ENCODE measurements around the gene POLR2H. TPM values are rescaled to one million over a fixed set of nuclear protein-coding genes. Genes with fewer than 3 reads are reported as not detected.
"Not testable (repeated sequence)": the region's sequence is repeated elsewhere in the genome, so short reads cannot be mapped to it uniquely, and the experiment has no call there.

Gene POLR2H
- total RNA-seq, 2 donors from 2014 or later: 156 to 183 TPM

- no peak for ATAC-seq (replicated peaks)
- no peaks in the 10 kb centered on the region for H3K9me3 Mint-ChIP-seq
- peaks cover 100% of the 10 kb centered on the region for H3K36me3 Mint-ChIP-seq (ENCODE audit: low read depth)
- H3K27me3 Mint-ChIP-seq: no peaks in the 10 kb centered on the region
- no peak overlapping the region for H3K4me3 Mint-ChIP-seq
- H3K4me1 Mint-ChIP-seq: peaks cover 37% of the 10 kb centered on the region
- H3K27ac Mint-ChIP-seq: peak overlapping the region; percentile 20
Observed at GRCh38 chr3:184328516-184328915, 33.0 kb upstream of the POLR2H start.

- Mint-ChIP-seq H3K4me3 (no peak overlapping the region), H3K4me1 (peaks cover 41% of the 10 kb centered on the region), H3K9me3 (no peaks in the 10 kb centered on the region), H3K36me3 (ENCODE audit: low read depth) (peaks cover 81% of the 10 kb centered on the region), H3K27ac (peak overlapping the region; percentile 69), H3K27me3 (no peaks in the 10 kb centered on the region)
- no peak for ATAC-seq (replicated peaks)
Observed at GRCh38 chr3:184332370-184333090, 29.0 kb upstream of the POLR2H start.

- Mint-ChIP-seq H3K27me3 (no peaks in the 10 kb centered on the region), H3K4me3 (no peak overlapping the region), H3K36me3 (ENCODE audit: low read depth) (peaks cover 75% of the 10 kb centered on the region), H3K27ac (peak overlapping the region; percentile 69), H3K9me3 (no peaks in the 10 kb centered on the region), H3K4me1 (peaks cover 48% of the 10 kb centered on the region)
- ATAC-seq (replicated peaks): no peak
Observed at GRCh38 chr3:184333190-184333589, 28.3 kb upstream of the POLR2H start.

GRCh38 chr3:184333700-184334099 lies 27.8 kb upstream of the POLR2H start:
- H3K9me3 Mint-ChIP-seq: no peaks in the 10 kb centered on the region
- H3K4me1 Mint-ChIP-seq: peaks cover 45% of the 10 kb centered on the region
- no peaks in the 10 kb centered on the region for H3K27me3 Mint-ChIP-seq
- peak overlapping the region; percentile 81 for H3K4me3 Mint-ChIP-seq
- ATAC-seq (replicated peaks): no peak
- H3K36me3 Mint-ChIP-seq (ENCODE audit: low read depth): peaks cover 69% of the 10 kb centered on the region
- H3K27ac Mint-ChIP-seq: peak overlapping the region; percentile 69

- peaks cover 60% of the 10 kb centered on the region for H3K36me3 Mint-ChIP-seq (ENCODE audit: low read depth)
- peak overlapping the region; percentile 69 for H3K27ac Mint-ChIP-seq
- no peaks in the 10 kb centered on the region for H3K9me3 Mint-ChIP-seq
- no peaks in the 10 kb centered on the region for H3K27me3 Mint-ChIP-seq
- peaks cover 42% of the 10 kb centered on the region for H3K4me1 Mint-ChIP-seq
- peak; percentile 82 for ATAC-seq (replicated peaks)
- peak overlapping the region; percentile 81 for H3K4me3 Mint-ChIP-seq
Observed at GRCh38 chr3:184334470-184335158, 26.9 kb upstream of the POLR2H start.

- H3K27ac Mint-ChIP-seq: peak overlapping the region; percentile 79
- H3K36me3 Mint-ChIP-seq (ENCODE audit: low read depth): peaks cover 54% of the 10 kb centered on the region
- H3K4me3 Mint-ChIP-seq: peak overlapping the region; percentile 81
- peak; percentile 37 for ATAC-seq (replicated peaks)
- no peaks in the 10 kb centered on the region for H3K9me3 Mint-ChIP-seq
- H3K27me3 Mint-ChIP-seq: no peaks in the 10 kb centered on the region
- H3K4me1 Mint-ChIP-seq: peaks cover 42% of the 10 kb centered on the region
Observed at GRCh38 chr3:184335291-184335660, 26.2 kb upstream of the POLR2H start.

GRCh38 chr3:184335661-184336546 lies 25.6 kb upstream of the POLR2H start:
- Mint-ChIP-seq H3K27ac (peak overlapping the region; percentile 79), H3K4me3 (peak overlapping the region; percentile 81), H3K36me3 (ENCODE audit: low read depth) (peaks cover 47% of the 10 kb centered on the region), H3K27me3 (no peaks in the 10 kb centered on the region), H3K9me3 (no peaks in the 10 kb centered on the region), H3K4me1 (peaks cover 46% of the 10 kb centered on the region)
- ATAC-seq (replicated peaks): peak; percentile 65

GRCh38 chr3:184336547-184337398 lies 24.7 kb upstream of the POLR2H start:
- no peak for ATAC-seq (replicated peaks)
- Mint-ChIP-seq H3K36me3 (ENCODE audit: low read depth) (peaks cover 39% of the 10 kb centered on the region), H3K27me3 (no peaks in the 10 kb centered on the region), H3K4me1 (peaks cover 49% of the 10 kb centered on the region), H3K27ac (peak overlapping the region; percentile 72), H3K4me3 (peak overlapping the region; percentile 81), H3K9me3 (no peaks in the 10 kb centered on the region)

- Mint-ChIP-seq H3K4me3 (peak within 1 kb of the TSS; percentile 81), H3K9me3 (no peaks in the 10 kb centered on the region), H3K27ac (peak within 1 kb of the TSS; percentile 72), H3K27me3 (no peaks in the 10 kb centered on the region), H3K36me3 (ENCODE audit: low read depth) (peaks cover 33% of the 10 kb centered on the region), H3K4me1 (peaks cover 46% of the 10 kb centered on the region)
- ATAC-seq (replicated peaks): no peak
Observed at GRCh38 chr3:184337399-184337714, 24.2 kb upstream of the POLR2H start, which contains the start of gene FAM131A. FAM131A (plus strand) TSS chr3:184337600; CDS start chr3:184337631, 31 bp downstream.

- peaks cover 39% of the 10 kb centered on the region for H3K4me1 Mint-ChIP-seq
- H3K9me3 Mint-ChIP-seq: no peaks in the 10 kb centered on the region
- H3K27me3 Mint-ChIP-seq: no peaks in the 10 kb centered on the region
- H3K27ac Mint-ChIP-seq: peak overlapping the region; percentile 72
- H3K4me3 Mint-ChIP-seq: peak overlapping the region; percentile 81
- H3K36me3 Mint-ChIP-seq (ENCODE audit: low read depth): peaks cover 27% of the 10 kb centered on the region
- ATAC-seq (replicated peaks): no peak
Observed at GRCh38 chr3:184337981-184338380, 23.5 kb upstream of the POLR2H start.

- Mint-ChIP-seq H3K9me3 (no peaks in the 10 kb centered on the region), H3K36me3 (ENCODE audit: low read depth) (peaks cover 21% of the 10 kb centered on the region), H3K4me1 (peaks cover 34% of the 10 kb centered on the region), H3K27ac (peak overlapping the region; percentile 72), H3K27me3 (no peaks in the 10 kb centered on the region), H3K4me3 (peak overlapping the region; percentile 81)
- no peak for ATAC-seq (replicated peaks)
Observed at GRCh38 chr3:184338511-184338945, 23.0 kb upstream of the POLR2H start.

- H3K4me1 Mint-ChIP-seq: peaks cover 29% of the 10 kb centered on the region
- H3K36me3 Mint-ChIP-seq (ENCODE audit: low read depth): peaks cover 16% of the 10 kb centered on the region
- no peaks in the 10 kb centered on the region for H3K9me3 Mint-ChIP-seq
- H3K27me3 Mint-ChIP-seq: no peaks in the 10 kb centered on the region
- peak overlapping the region; percentile 81 for H3K4me3 Mint-ChIP-seq
- no peak overlapping the region for H3K27ac Mint-ChIP-seq
- no peak for ATAC-seq (replicated peaks)
Observed at GRCh38 chr3:184339001-184339400, 22.5 kb upstream of the POLR2H start.

- H3K9me3 Mint-ChIP-seq; H3K27me3 Mint-ChIP-seq; H3K4me3 Mint-ChIP-seq; H3K27ac Mint-ChIP-seq; ATAC-seq (replicated peaks): not testable (repeated sequence)
- H3K4me1 Mint-ChIP-seq: peaks cover 23% of the 10 kb centered on the region
- peaks cover 11% of the 10 kb centered on the region for H3K36me3 Mint-ChIP-seq (ENCODE audit: low read depth)
Observed at GRCh38 chr3:184339451-184340135, 21.9 kb upstream of the POLR2H start.

Data from activated T-helper 17 cell treated with anti-CD3 and anti-CD28 coated beads, Interleukin-2, amount 50 U/mL, for 72 hours (primary cell).